HepG2 (cell line): ENCODE measurements around the gene CD58. TPM values are rescaled to one million over a fixed set of nuclear protein-coding genes. Genes with fewer than 3 reads are reported as not detected.

Source experiments
- ATAC-seq: fragments of 200-7000 bp; cut with Tn5 transposase; 3 replicates; pipeline ENCODE4 v1.9.1; 2020; ENCODE audit warnings: mild to moderate bottlenecking, moderate library complexity
- BruUV-seq: library from RNA; stranded (reverse); fragments of 400-500 nt; replicated peaks from 2 replicates; lab custom pipeline; 2021; lab: Mats Ljungman, UMichigan
- CTCF ChIA-PET: fragments of 300-600 bp; formaldehyde crosslinking; extraction: SDS; loops from one replicate; lab custom pipeline; 2021; ENCODE audit warnings: low total read pairs, inconsistent platforms, low intra/inter-chr PET ratio; lab: Yijun Ruan, JAX
- POLR2A ChIA-PET: fragments of 350-600 bp; sonication (Branson Sonifier 250); formaldehyde crosslinking; loops from one replicate; lab custom pipeline; 2020; ENCODE audit warnings: antibody characterized with exemption, inconsistent platforms; lab: Yijun Ruan, JAX
- DNase-seq: peaks from one replicate; pipeline ENCODE4 v3.0.0-alpha.2; 2015; ENCODE audit warnings: low spot score
- FAIRE-seq: peaks from 3 replicates; lab custom pipeline; 2011; peaks lifted over from hg19 to GRCh38; lab: Jason Lieb, UNC
- H2AFZ ChIP-seq: one replicate; pipeline ENCODE4 v1.6.1; 2011; ENCODE audit warnings: low read length, inconsistent platforms
- H3K27ac ChIP-seq: fragments of 300-600 bp; 3 replicates; pipeline ENCODE4 v1.8.0; 2011; ENCODE audit warnings: mixed run types, mild to moderate bottlenecking, mixed read lengths, low read length, inconsistent platforms; ENCODE audit not compliant: insufficient read depth; ENCODE audit errors: extremely low read length
- H3K27me3 ChIP-seq, 2 experiments: fragments of 200-600 bp in 1 of 2; 2 replicates in 1 of 2; 3 replicates in 1 of 2; pipeline versions ENCODE4 v1.6.0 to v1.8.0; 2011; ENCODE audit warnings: low read length in 2 of 2, mild to moderate bottlenecking in 2 of 2, moderate library complexity in 2 of 2, inconsistent platforms in 1 of 2; ENCODE audit not compliant: insufficient read depth in 2 of 2, control insufficient read depth in 1 of 2
- H3K36me3 ChIP-seq, 2 experiments: fragments of 200-600 bp in 1 of 2; replicated peaks in 1 of 2; 2 replicates in 1 of 2; 3 replicates in 1 of 2; pipeline versions ENCODE4 v1.5.1 to v1.8.0; 2011; ENCODE audit warnings: low read length in 2 of 2, inconsistent platforms in 1 of 2; ENCODE audit not compliant: insufficient read depth in 2 of 2, control insufficient read depth in 1 of 2
- H3K4me1 ChIP-seq: 2 replicates; pipeline ENCODE4 v1.5.1; 2012; ENCODE audit warnings: low read length, inconsistent platforms; ENCODE audit not compliant: insufficient read depth
- H3K4me2 ChIP-seq: 2 replicates; pipeline ENCODE4 v1.6.0; 2011; ENCODE audit warnings: low read depth, low read length, inconsistent platforms
- H3K4me3 ChIP-seq, 3 experiments: fragments of 200-600 bp in 1 of 3; sonication (generic), shearing (Covaris generic) in 1 of 3; replicated peaks in 1 of 3; 2 replicates each; pipeline ENCODE4 v1.5.1; 2011 to 2016; ENCODE audit warnings: low read length in 3 of 3, inconsistent platforms in 2 of 3, low read depth in 2 of 3, mild to moderate bottlenecking in 2 of 3, control low read depth in 1 of 3, mixed read lengths in 1 of 3; ENCODE audit not compliant: insufficient read depth in 1 of 3
- H3K79me2 ChIP-seq: one replicate; pipeline ENCODE4 v1.6.1; 2011; ENCODE audit warnings: low read length, inconsistent platforms; ENCODE audit not compliant: insufficient read depth
- H3K9ac ChIP-seq: 2 replicates; pipeline ENCODE4 v1.6.0; 2011; ENCODE audit warnings: mild to moderate bottlenecking, low read depth, low read length, inconsistent platforms; ENCODE audit not compliant: insufficient read depth
- H3K9me3 ChIP-seq: 2 replicates; pipeline ENCODE4 v1.5.1; 2012; ENCODE audit warnings: mild to moderate bottlenecking, low read length
- H4K20me1 ChIP-seq: 2 replicates; pipeline ENCODE4 v1.6.0; 2011; ENCODE audit warnings: inconsistent platforms, mild to moderate bottlenecking, low read length, moderate library complexity; ENCODE audit not compliant: insufficient read depth
- ARHGAP35 ChIP-seq: sonication (generic); formaldehyde crosslinking; IDR thresholded peaks from 2 replicates; pipeline ENCODE4 v1.9.0; 2022; ENCODE audit warnings: mild to moderate bottlenecking, inconsistent platforms, moderate library complexity, missing genetic modification reagents, borderline replicate concordance
- ATAD3A ChIP-seq: sonication (generic); formaldehyde crosslinking; IDR thresholded peaks from 2 replicates; pipeline ENCODE4 v1.4.0; 2020; ENCODE audit warnings: missing genetic modification reagents
- GATAD1 ChIP-seq: IDR thresholded peaks from 2 replicates; pipeline ENCODE4 v1.6.1; 2016; ENCODE audit warnings: missing genetic modification reagents, missing compliant biosample characterization
- HMG20B ChIP-seq: conservative IDR thresholded peaks from 2 replicates; pipeline ENCODE4 v1.6.1; 2016; ENCODE audit warnings: missing genetic modification reagents, missing compliant biosample characterization
- HMGXB4 ChIP-seq, 2 experiments: sonication (generic) in 1 of 2; formaldehyde crosslinking in 1 of 2; IDR thresholded peaks; 2 replicates each; pipeline versions ENCODE4 v1.4.0 to v1.6.1; 2018 to 2020; ENCODE audit warnings: missing genetic modification reagents in 2 of 2, borderline replicate concordance in 1 of 2, low read depth in 1 of 2, mild to moderate bottlenecking in 1 of 2, missing biosample characterization in 1 of 2
- KDM3A ChIP-seq: IDR thresholded peaks from 2 replicates; pipeline ENCODE4 v1.6.1; 2018; ENCODE audit warnings: low read depth, missing compliant biosample characterization
- NPAS2 ChIP-seq: sonication (generic); formaldehyde crosslinking; IDR thresholded peaks from 2 replicates; pipeline ENCODE4 v1.8.0; 2022; ENCODE audit warnings: mild to moderate bottlenecking, missing genetic modification reagents, borderline replicate concordance
- PITX1 ChIP-seq: sonication (generic); formaldehyde crosslinking; IDR thresholded peaks from 2 replicates; pipeline ENCODE4 v1.5.1; 2020; ENCODE audit warnings: mild to moderate bottlenecking, missing genetic modification reagents
- RBM22 ChIP-seq: fragments of 200-400 bp; formaldehyde crosslinking; optimal IDR thresholded peaks from 2 replicates; pipeline ENCODE3; 2017; ENCODE audit warnings: mild to moderate bottlenecking, low read length, moderate library complexity
- SOX6 ChIP-seq, 2 experiments: fragments of 450-650 bp in 1 of 2; sonication (generic) in 1 of 2; formaldehyde crosslinking in 1 of 2; IDR thresholded peaks; 2 replicates each; pipeline versions ENCODE4 v1.4.0 to v1.6.1; 2017 to 2020; ENCODE audit warnings: antibody characterized with exemption in 1 of 2, mild to moderate bottlenecking in 1 of 2, missing genetic modification reagents in 1 of 2
- SP5 ChIP-seq: IDR thresholded peaks from 2 replicates; pipeline ENCODE4 v1.6.1; 2016; ENCODE audit warnings: low read depth, borderline replicate concordance
- ZBED4 ChIP-seq: sonication (generic); formaldehyde crosslinking; IDR thresholded peaks from 2 replicates; pipeline ENCODE4 v1.4.0; 2020; ENCODE audit warnings: missing genetic modification reagents, borderline replicate concordance
- ZMYM3 ChIP-seq: sonication (generic); formaldehyde crosslinking; IDR thresholded peaks from 2 replicates; pipeline ENCODE4 v1.5.1; 2020; ENCODE audit warnings: mild to moderate bottlenecking, missing genetic modification reagents
- ZNF136 ChIP-seq: sonication (generic); formaldehyde crosslinking; IDR thresholded peaks from 2 replicates; pipeline ENCODE4 v1.8.1; 2022; ENCODE audit warnings: low read depth, mild to moderate bottlenecking, moderate library complexity, missing genetic modification reagents
- ZNF333 ChIP-seq: sonication (generic); formaldehyde crosslinking; IDR thresholded peaks from 2 replicates; pipeline ENCODE4 v1.4.0; 2020; ENCODE audit warnings: mild to moderate bottlenecking, missing genetic modification reagents, borderline replicate concordance
- ZNF460 ChIP-seq: sonication (generic); formaldehyde crosslinking; IDR thresholded peaks from 2 replicates; pipeline ENCODE4 v1.5.1; 2020; ENCODE audit warnings: missing genetic modification reagents, mild to moderate bottlenecking, borderline replicate concordance
- ZNF513 ChIP-seq: sonication (generic); formaldehyde crosslinking; conservative IDR thresholded peaks from 2 replicates; pipeline ENCODE4 v1.5.0; 2020; ENCODE audit warnings: missing genetic modification reagents
- WGBS: methylation state at CpG from one replicate; pipeline ENCODE4 v1.1.6; 2017; ENCODE audit warnings: low lambda C conversion rate; 5-methylcytosine and 5-hydroxymethylcytosine counted together
- in situ Hi-C: cut with HindIII; loops from 2 replicates; pipeline ENCODE4 v1.10.0; 2017; ENCODE audit warnings: low pct_unique_long_range_greater_than_20kb; ENCODE audit not compliant: extremely low pct_ligation_motif_present
- intact Hi-C: fragments of 100-400 bp; cut with micrococcal nuclease; formaldehyde crosslinking; loops from one replicate; pipeline ENCODE4 v1.10.0; 2022; ENCODE audit not compliant: unreplicated experiment
- polyA plus RNA-seq, 8 experiments: library from polyadenylated mRNA; depleted of rRNA in 3 of 8; stranded (reverse) in 7 of 8; unstranded in 1 of 8; fragments of >200 nt; fragmentation: Illumina TruSeq in 4 of 8; extraction: Trizol in 4 of 8; gene quantifications; 2 replicates each; pipeline versions ENCODE4 v1.2.1 to v1.2.3, GENCODE V29; 2011 to 2016; ENCODE audit warnings: low read depth in 4 of 8, missing spikeins in 1 of 8, mixed read lengths in 1 of 8; ENCODE audit not compliant: insufficient read depth in 1 of 8
- total RNA-seq, 5 experiments: library from RNA; depleted of rRNA; stranded (reverse); fragments of >200 nt; fragmentation: Illumina TruSeq; extraction: Trizol; gene quantifications; 2 replicates each; pipeline ENCODE4 v1.2.3, GENCODE V29; 2016; ENCODE audit warnings: low read depth in 1 of 5

The CD58 gene
- total and polyA plus RNA-seq, 2 of the 13 experiments (the other 11 are each of a cell fraction or from before 2014, with no cell fraction given): 9.4 to 13.5 TPM

- Histone ChIP-seq H3K27me3 (no peaks in the 10 kb centered on the region; a peak in 1 of 5 replicates), H3K9me3 (no peaks in the 10 kb centered on the region), H3K4me3 (no peak overlapping the region), H3K4me2 (no peak overlapping the region), H2AFZ (no peak overlapping the region), H3K4me1 (no peaks in the 10 kb centered on the region; the same call in 1 of the 2 replicates), H3K79me2 (no peaks in the 10 kb centered on the region), H3K27ac (no peak overlapping the region), H3K9ac (no peak overlapping the region), H3K36me3 (no peaks in the 10 kb centered on the region), H4K20me1 (no peaks in the 10 kb centered on the region)
- no TSS peak for BruUV-seq
- ATAC-seq (no peak), DNase-seq (no peak), FAIRE-seq (no peak)
- intact Hi-C loops: no loop called here
- ChIA-PET POLR2A (no interaction called here), CTCF (no interaction called here)
- in situ Hi-C loops: loop anchor here (10.0 kb wide), 1 partner anchor 467 kb away; no protein-coding TSS in a partner anchor
- 69% methylated on average over 5 of the region's 5 CpGs for WGBS
- TF ChIP-seq ZNF460 (CRISPR knock-in tag) (no peak), HMG20B (CRISPR knock-in tag) (no peak), SOX6 (IDR thresholded peaks at IDR 0.05) (no peak), SOX6 (CRISPR knock-in tag; IDR thresholded peaks at IDR 0.05) (no peak), NPAS2 (no peak), PITX1 (CRISPR knock-in tag) (no peak), ZBED4 (CRISPR knock-in tag) (no peak), KDM3A (CRISPR knock-in tag) (no peak), GATAD1 (CRISPR knock-in tag) (no peak), ZNF136 (CRISPR knock-in tag) (no peak), HMGXB4 (CRISPR knock-in tag; IDR thresholded peaks at IDR 0.05; ENCODE audit: borderline replicate concordance in 1 of 2, low read depth in 1 of 2) (no peak), RBM22 (no peak), SP5 (CRISPR knock-in tag) (no peak), ZMYM3 (CRISPR knock-in tag) (no peak), ATAD3A (CRISPR knock-in tag) (no peak), ARHGAP35 (no peak), ZNF333 (no peak), ZNF513 (CRISPR knock-in tag) (no peak)
Observed at GRCh38 chr1:116587501-116588227, 16.8 kb upstream of the CD58 start.
